Osteocyte (in vitro differentiated cells): ENCODE data around the gene NT5C3A. TPM values are rescaled to one million over a fixed set of nuclear protein-coding genes. Genes with fewer than 3 reads are reported as not detected.
A peak's percentile ranks its signal among the peaks of the same experiment; 100 is the strongest.
"Not testable (repeated sequence)": the region's sequence is repeated elsewhere in the genome, so short reads cannot be mapped to it uniquely, and the experiment has no call there.

Source experiments
- DNase-seq: peaks from one replicate; pipeline ENCODE4 v3.0.0; 2021; ENCODE audit warnings: mixed read lengths; ENCODE audit not compliant: unreplicated experiment; ENCODE audit errors: extremely low spot score
- H3K27ac Mint-ChIP-seq: one replicate; pipeline ENCODE4 v1.8.0; 2021; ENCODE audit warnings: mild to moderate bottlenecking, mixed read lengths; ENCODE audit not compliant: unreplicated experiment
- H3K27me3 Mint-ChIP-seq: one replicate; pipeline ENCODE4 v1.8.0; 2021; ENCODE audit warnings: mixed read lengths; ENCODE audit not compliant: unreplicated experiment
- H3K36me3 Mint-ChIP-seq: one replicate; pipeline ENCODE4 v1.8.0; 2021; ENCODE audit warnings: mixed read lengths; ENCODE audit not compliant: unreplicated experiment
- H3K4me1 Mint-ChIP-seq: one replicate; pipeline ENCODE4 v1.8.0; 2021; ENCODE audit warnings: mixed read lengths; ENCODE audit not compliant: unreplicated experiment
- H3K4me3 Mint-ChIP-seq: one replicate; pipeline ENCODE4 v1.8.0; 2021; ENCODE audit warnings: mild to moderate bottlenecking, moderate library complexity, mixed read lengths; ENCODE audit not compliant: unreplicated experiment
- H3K9me3 Mint-ChIP-seq: one replicate; pipeline ENCODE4 v1.8.0; 2021; ENCODE audit warnings: mixed read lengths; ENCODE audit not compliant: unreplicated experiment
- total RNA-seq: library from RNA; stranded (reverse); gene quantifications from 2 replicates; pipeline ENCODE4 v1.2.1, GENCODE V29; 2021
- TF ChIP-seq, protein P1 (sequence below): fragments of 200-600 bp; sonication (generic); IDR thresholded peaks from 2 replicates; pipeline ENCODE4 v1.5.0; 2021; ENCODE audit warnings: antibody characterized with exemption, mild to moderate bottlenecking, moderate library complexity

Gene NT5C3A
- total RNA-seq, 1 donor from 2014 or later, result 20.4 TPM

DNA sequence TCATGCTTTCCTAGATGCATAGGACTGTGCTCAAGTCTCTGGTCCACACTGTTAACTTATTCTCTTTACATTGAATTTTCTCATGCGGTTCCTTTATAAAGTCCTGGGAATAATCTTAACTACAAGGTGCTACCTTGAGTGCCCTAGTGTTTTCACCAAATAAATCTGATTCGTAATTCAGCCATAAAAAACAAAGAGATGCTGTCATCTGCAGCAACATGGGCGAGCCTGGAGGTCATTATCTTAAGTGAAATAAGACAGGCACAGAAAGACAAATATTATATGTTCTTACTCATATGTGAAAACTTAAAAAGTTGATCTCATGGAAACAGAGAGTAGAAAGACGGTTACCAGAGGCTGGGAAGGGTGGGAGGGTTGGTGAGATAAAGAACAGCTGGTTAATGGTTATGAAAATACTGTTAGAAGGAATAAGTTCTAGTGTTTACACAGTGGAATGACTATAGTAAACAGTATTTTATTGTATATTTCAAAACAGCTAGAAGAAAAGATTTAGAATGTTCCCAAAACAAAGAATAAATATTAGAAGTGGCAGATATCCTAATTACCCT is 38.3 kb downstream of the NT5C3A start:
- no peak overlapping the region for H3K27ac Mint-ChIP-seq
- TF ChIP-seq, protein P1, sequence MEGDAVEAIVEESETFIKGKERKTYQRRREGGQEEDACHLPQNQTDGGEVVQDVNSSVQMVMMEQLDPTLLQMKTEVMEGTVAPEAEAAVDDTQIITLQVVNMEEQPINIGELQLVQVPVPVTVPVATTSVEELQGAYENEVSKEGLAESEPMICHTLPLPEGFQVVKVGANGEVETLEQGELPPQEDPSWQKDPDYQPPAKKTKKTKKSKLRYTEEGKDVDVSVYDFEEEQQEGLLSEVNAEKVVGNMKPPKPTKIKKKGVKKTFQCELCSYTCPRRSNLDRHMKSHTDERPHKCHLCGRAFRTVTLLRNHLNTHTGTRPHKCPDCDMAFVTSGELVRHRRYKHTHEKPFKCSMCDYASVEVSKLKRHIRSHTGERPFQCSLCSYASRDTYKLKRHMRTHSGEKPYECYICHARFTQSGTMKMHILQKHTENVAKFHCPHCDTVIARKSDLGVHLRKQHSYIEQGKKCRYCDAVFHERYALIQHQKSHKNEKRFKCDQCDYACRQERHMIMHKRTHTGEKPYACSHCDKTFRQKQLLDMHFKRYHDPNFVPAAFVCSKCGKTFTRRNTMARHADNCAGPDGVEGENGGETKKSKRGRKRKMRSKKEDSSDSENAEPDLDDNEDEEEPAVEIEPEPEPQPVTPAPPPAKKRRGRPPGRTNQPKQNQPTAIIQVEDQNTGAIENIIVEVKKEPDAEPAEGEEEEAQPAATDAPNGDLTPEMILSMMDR, result no peak
- no peaks in the 10 kb centered on the region for H3K9me3 Mint-ChIP-seq
- H3K4me1 Mint-ChIP-seq, result no peaks in the 10 kb centered on the region
- H3K4me3 Mint-ChIP-seq, result no peak overlapping the region
- DNase-seq, result no peak
- H3K36me3 Mint-ChIP-seq, result peaks cover 37% of the 10 kb centered on the region
- no peaks in the 10 kb centered on the region for H3K27me3 Mint-ChIP-seq

DNA sequence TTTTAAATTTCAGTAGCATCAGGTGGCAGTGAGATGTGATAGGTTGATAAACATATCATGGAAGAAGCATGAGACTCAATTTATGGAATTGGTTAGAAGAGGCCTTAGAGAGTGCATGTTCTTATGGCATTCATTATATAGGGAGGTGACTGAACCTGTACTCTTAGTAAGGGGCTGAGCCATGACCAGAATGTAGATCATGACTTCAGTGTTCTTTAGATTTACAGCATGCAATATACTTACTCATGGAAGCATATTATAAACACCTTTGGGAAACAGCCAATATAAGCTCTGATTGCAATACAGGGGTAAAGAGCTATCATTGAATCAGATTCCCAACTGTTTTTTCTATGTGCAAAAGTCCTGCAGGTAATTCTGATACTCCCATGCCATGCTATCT is 50.2 kb downstream of the NT5C3A start:
- H3K9me3 Mint-ChIP-seq, result no peaks in the 10 kb centered on the region
- no peak overlapping the region for H3K27ac Mint-ChIP-seq
- H3K36me3 Mint-ChIP-seq, result peaks cover 30% of the 10 kb centered on the region
- DNase-seq, result no peak
- no peak overlapping the region for H3K4me3 Mint-ChIP-seq
- TF ChIP-seq, protein P1, result no peak
- no peaks in the 10 kb centered on the region for H3K27me3 Mint-ChIP-seq
- H3K4me1 Mint-ChIP-seq, result no peaks in the 10 kb centered on the region

DNA sequence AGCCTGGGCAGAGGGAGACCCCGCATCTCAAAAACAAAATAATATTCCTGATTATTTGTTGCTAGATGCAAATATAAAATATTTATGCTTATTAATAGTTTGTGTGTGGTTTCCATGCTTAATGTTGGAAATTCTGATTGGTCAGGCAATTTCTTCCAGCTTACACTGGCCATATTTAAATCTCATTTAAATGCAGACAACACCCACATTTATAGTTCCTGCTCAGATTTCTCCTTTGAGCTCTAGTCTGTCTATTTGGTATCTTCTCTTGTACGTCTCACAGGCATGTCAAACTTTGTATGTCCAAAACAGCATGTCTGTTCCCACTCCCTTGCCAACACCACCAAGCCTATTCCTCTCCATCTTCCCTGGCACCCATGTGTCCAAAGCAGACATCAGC is 52.8 kb downstream of the NT5C3A start:
- no peak for DNase-seq
- H3K4me1 Mint-ChIP-seq, result no peaks in the 10 kb centered on the region
- TF ChIP-seq, protein P1, result no peak

DNA sequence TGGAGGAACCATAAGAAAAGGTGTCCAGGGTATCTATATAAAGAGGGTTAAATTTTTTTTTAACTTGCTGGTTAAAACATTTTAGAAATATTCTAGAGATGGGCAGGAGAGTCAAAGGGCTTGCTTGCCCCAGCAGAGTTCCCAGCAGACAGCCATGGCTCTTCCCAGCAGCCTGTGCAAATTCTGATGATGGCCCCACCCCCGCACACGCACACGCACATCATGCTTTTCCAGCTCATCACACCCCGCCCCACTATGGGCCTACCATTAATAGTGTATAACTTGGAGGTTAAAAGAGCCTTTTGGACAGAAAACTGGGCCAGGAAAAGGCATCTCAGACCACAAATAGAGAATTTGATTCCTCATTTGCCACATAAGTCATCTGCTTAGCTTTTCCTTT is 56.9 kb downstream of the NT5C3A start:
- not testable (repeated sequence) for H3K4me1 Mint-ChIP-seq, DNase-seq, H3K27ac Mint-ChIP-seq, H3K4me3 Mint-ChIP-seq, H3K27me3 Mint-ChIP-seq, H3K9me3 Mint-ChIP-seq
- peaks cover 19% of the 10 kb centered on the region for H3K36me3 Mint-ChIP-seq

More for the DNA sequence above, 52.8 kb downstream of the NT5C3A start:
- Mint-ChIP-seq H3K9me3 (no peaks in the 10 kb centered on the region), H3K27me3 (no peaks in the 10 kb centered on the region), H3K4me3 (no peak overlapping the region), H3K36me3 (peaks cover 29% of the 10 kb centered on the region), H3K27ac (no peak overlapping the region)

DNA sequence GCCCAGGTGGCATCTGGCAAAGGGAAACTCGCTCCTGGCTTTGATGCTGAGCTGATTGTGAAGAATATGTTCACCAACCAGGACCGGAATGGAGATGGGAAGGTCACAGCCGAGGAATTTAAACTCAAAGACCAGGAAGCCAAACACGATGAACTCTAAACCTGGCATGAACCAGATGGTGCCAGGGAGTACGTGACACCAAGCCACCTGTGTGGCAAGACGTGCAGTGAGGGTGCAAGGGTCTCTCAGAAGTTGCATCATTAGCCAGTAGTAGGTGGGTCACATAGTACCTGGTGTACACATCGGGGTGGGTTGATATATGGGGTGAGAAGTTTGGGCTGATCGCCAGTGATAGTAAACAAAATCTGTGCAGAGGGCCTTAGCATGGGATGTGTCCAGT is 57.4 kb downstream of the NT5C3A start:
- not testable (repeated sequence) for H3K27ac Mint-ChIP-seq, DNase-seq

DNA sequence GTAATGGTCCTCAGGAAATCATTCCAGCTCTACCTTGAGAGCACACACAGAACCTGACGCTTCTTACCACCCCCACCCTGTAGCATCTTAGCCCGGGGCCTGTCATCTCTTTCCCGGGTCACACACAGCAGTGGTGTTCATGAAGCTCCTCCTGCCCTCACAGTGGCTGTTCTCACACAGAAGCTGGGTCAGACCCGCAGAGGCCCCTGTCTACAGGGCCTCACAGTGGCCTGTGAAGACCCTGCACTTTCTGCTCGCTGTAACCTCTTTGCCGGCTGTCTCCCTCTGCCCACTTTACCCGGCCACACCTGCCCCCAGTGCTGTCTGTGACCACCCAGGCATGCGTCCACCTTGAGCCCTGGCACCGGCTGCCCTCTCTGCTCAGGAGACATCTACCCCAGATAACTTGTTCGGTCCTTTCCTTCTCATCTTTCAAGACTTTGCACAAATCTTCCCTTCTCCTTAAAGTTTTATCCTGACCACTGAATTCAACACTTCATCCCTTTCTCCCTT is 58.4 kb downstream of the NT5C3A start:
- H3K27me3 Mint-ChIP-seq, H3K4me1 Mint-ChIP-seq, DNase-seq, H3K27ac Mint-ChIP-seq, H3K4me3 Mint-ChIP-seq, H3K9me3 Mint-ChIP-seq: not testable (repeated sequence)
- H3K36me3 Mint-ChIP-seq, result peaks cover 19% of the 10 kb centered on the region

More for the DNA sequence above, 57.4 kb downstream of the NT5C3A start:
- H3K27me3 Mint-ChIP-seq, H3K4me3 Mint-ChIP-seq, H3K9me3 Mint-ChIP-seq, H3K4me1 Mint-ChIP-seq: not testable (repeated sequence)
- peaks cover 19% of the 10 kb centered on the region for H3K36me3 Mint-ChIP-seq

DNA sequence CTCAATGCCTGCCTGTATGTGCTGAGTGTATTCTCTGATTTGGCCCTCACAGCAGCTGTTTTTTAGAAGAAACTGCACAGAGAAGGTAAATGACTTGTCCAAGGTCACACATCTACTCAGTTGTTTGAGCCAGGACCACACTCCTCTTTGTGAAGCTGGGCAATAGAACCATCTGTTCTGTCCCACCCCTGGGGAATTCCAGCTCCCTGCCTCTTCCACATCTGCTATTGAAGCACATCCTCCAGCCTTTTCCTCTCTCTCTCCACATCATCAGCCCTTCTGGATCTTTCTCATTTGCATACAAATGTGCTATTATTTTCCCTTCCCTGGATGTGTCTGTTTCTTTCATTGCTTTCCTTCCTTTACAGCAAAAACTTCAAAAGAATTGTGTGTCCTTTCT is 59.5 kb downstream of the NT5C3A start:
- H3K27me3 Mint-ChIP-seq, DNase-seq, H3K27ac Mint-ChIP-seq, H3K4me3 Mint-ChIP-seq, H3K9me3 Mint-ChIP-seq: not testable (repeated sequence)
- Mint-ChIP-seq H3K36me3 (peaks cover 19% of the 10 kb centered on the region), H3K4me1 (peaks cover 10% of the 10 kb centered on the region)

DNA sequence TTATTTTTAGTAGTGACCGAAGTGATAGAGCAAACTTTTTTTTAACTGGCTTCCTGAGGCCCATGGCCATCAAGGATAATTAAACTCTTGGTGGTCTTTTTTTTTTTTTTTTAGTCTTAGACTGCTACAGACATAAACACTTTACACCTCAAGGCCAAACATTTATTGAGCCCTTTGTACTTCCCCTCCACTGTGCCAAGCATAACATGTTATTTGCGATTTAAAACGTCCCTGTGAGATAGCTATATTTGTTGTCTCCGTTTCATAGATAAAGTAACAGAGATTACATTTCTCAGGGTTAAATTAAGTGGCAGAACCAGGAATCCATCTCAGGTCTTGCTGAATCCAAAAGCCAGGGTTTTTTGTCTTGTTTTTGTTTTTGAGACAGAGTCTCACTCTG is 63.2 kb downstream of the NT5C3A start:
- not testable (repeated sequence) for H3K9me3 Mint-ChIP-seq, H3K27me3 Mint-ChIP-seq, DNase-seq, H3K36me3 Mint-ChIP-seq, H3K27ac Mint-ChIP-seq, H3K4me3 Mint-ChIP-seq
- peaks cover 14% of the 10 kb centered on the region for H3K4me1 Mint-ChIP-seq

DNA sequence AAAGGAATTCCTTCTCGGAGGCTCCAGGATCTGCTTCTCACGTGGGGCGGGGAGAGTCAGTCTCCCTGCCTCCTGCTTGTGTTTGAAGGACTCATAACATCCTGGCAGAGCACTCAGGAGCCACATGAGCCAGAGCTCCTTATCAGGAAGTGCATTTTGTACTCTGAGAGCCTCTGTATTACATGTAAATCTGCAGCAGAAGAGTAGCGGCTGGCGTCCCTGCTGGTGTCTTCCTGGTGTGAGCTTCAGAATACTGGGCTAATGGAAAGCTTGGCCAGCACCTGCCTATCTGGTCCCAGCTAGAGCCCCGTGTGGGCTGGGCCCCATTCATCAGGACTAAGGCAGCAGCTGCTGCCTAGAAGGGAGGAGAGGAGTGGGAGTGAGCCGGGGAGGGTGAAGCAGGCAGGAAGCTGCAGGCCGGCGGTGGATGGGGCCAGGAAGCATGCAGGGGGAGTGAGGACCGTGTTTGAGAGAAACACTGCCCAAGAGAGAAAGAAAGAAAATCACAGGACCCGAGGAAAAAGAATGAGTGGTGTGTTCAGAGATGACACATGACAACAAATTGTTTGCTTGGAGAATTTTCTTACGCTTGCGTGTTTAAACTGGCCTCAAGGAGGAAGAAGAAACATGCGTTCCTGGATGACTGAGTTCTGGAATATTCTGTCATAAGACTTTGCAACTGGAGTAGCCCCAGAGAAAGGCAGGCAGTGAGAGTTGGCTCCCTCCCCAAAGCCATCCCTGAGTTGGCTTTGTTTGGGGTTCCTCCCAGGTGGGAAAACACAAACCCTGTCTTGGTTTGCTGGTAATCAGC is 64.0 kb downstream of the NT5C3A start:
- not testable (repeated sequence) for H3K4me3 Mint-ChIP-seq

More for the DNA sequence above, 64.0 kb downstream of the NT5C3A start:
- peak; percentile 56 for DNase-seq
- not testable (repeated sequence) for H3K36me3 Mint-ChIP-seq, H3K27me3 Mint-ChIP-seq, H3K9me3 Mint-ChIP-seq
- Mint-ChIP-seq H3K4me1 (peaks cover 14% of the 10 kb centered on the region), H3K27ac (peak overlapping the region; percentile 66)
